ENCODE results near the gene SPRN. TPM values are rescaled to one million over a fixed set of nuclear protein-coding genes. Genes with fewer than 3 reads are reported as not detected.
"Not testable (repeated sequence)": the region's sequence is repeated elsewhere in the genome, so short reads cannot be mapped to it uniquely, and the experiment has no call there.

The SPRN gene
- total RNA-seq, 2 donors from 2014 or later, result 0.14 to 0.19 TPM

GRCh38 chr10:133377025-133377817 is 47.2 kb downstream of the SPRN start:
- intact Hi-C loops (cut with DNase I), result no loop called here
- DNase-seq (ENCODE audit: low spot score), result no peak

- DNase-seq (ENCODE audit: low spot score); intact Hi-C loops (cut with DNase I): not testable (repeated sequence)
These were observed 48.2 kb downstream of the SPRN start for GRCh38 chr10:133376183-133376582.

- intact Hi-C loops (cut with DNase I), result no loop called here
- no peak for DNase-seq (ENCODE audit: low spot score)
These were observed 48.9 kb downstream of the SPRN start for GRCh38 chr10:133375357-133376115.

- DNase-seq (ENCODE audit: low spot score), result peak; percentile 99
- intact Hi-C loops (cut with DNase I), result no loop called here
These were observed 51.0 kb downstream of the SPRN start, which contains the start of gene ECHS1 for GRCh38 chr10:133373174-133374090. ECHS1 (minus strand) TSS chr10:133373354; CDS start chr10:133373333, 21 bp downstream.

GRCh38 chr10:133372507-133372906 is 51.9 kb downstream of the SPRN start:
- intact Hi-C loops (cut with DNase I), result no loop called here
- no peak for DNase-seq (ENCODE audit: low spot score)

Small RNAs within 50 kb of the gene (microRNA-seq; reads per million reads assigned to microRNA genes)
- gene MIR3944 (ENCODE audit: borderline microRNAs expressed in 2 of 2), result 0 to 0.97 reads per million in 2 donors

Other genes with a start within 250 kb of the SPRN start
- not detected for gene UTF1, start 194.4 kb downstream of the SPRN start, total RNA-seq
- 1 to 10 TPM; 2.6 to 3.5 TPM for gene VENTX, start 186.8 kb downstream of the SPRN start, total RNA-seq
- gene ADAM8, start 147.8 kb downstream of the SPRN start, total RNA-seq, result 1 to 10 TPM; 7.0 to 9.0 TPM
- gene TUBGCP2, start 115.8 kb downstream of the SPRN start, total RNA-seq, result 10 to 100 TPM; 35.7 to 36.0 TPM
- gene ZNF511, start 115.7 kb downstream of the SPRN start, total RNA-seq, result 10 to 100 TPM; 27.4 to 30.7 TPM
- gene CALY, start 87.7 kb downstream of the SPRN start, total RNA-seq, result not detected
- gene PRAP1, start 77.3 kb downstream of the SPRN start, total RNA-seq, result not detected
- gene FUOM, start 66.6 kb downstream of the SPRN start, total RNA-seq, result 10 to 100 TPM; 13.8 to 17.6 TPM
- gene ECHS1, start 51.3 kb downstream of the SPRN start, total RNA-seq, result 10 to 100 TPM; 38.8 to 47.3 TPM
- gene PAOX, start 45.4 kb downstream of the SPRN start, total RNA-seq, result 1 to 10 TPM; 2.8 to 3.5 TPM
- gene MTG1, start 30.5 kb downstream of the SPRN start, total RNA-seq, result 10 to 100 TPM; 24.5 to 25.6 TPM
- 1 to 10 TPM; 2.9 to 3.4 TPM for gene SCART1, start 29.3 kb upstream of the SPRN start, total RNA-seq
- gene CYP2E1, start 102.7 kb upstream of the SPRN start, total RNA-seq, result 1 to 10 TPM; 2.1 to 2.9 TPM
- under 1 TPM; 0.51 to 0.76 TPM for gene SYCE1, start 141.0 kb upstream of the SPRN start, total RNA-seq
- not detected for gene FRG2B, start 202.2 kb upstream of the SPRN start, total RNA-seq